ENCODE measurements around the gene SMYD2. TPM values are rescaled to one million over a fixed set of nuclear protein-coding genes. Genes with fewer than 3 reads are reported as not detected.

Gene SMYD2
- total and polyA plus RNA-seq, 2 donors (not counting 1 experiment from before 2014, with no cell fraction given): 23.3 to 39.2 TPM

GRCh38 chr1:214317734-214318133 is 36.8 kb downstream of the SMYD2 start:
- Histone ChIP-seq H4K20me1 (ENCODE audit: control insufficient read depth, extremely low read depth, insufficient read depth, low read length) (no peaks in the 10 kb centered on the region), H3K9ac (ENCODE audit: insufficient read depth, low read length) (no peak overlapping the region), H3K4me2 (ENCODE audit: extremely low read depth, insufficient read depth, low read length) (no peak overlapping the region), H2AFZ (ENCODE audit: low read length) (no peak overlapping the region), H3K27ac (ENCODE audit: insufficient read depth, low read length) (no peak overlapping the region), H3K4me3 (replicated peaks in 1 of 4; ENCODE audit: control extremely low read depth in 1 of 4, insufficient read depth in 1 of 4, low read depth in 3 of 4, low read length in 4 of 4) (no peak overlapping the region), H3K79me2 (ENCODE audit: control insufficient read depth, insufficient read depth, low read length) (no peaks in the 10 kb centered on the region), H3K4me1 (ENCODE audit: control insufficient read depth, extremely low read depth, insufficient read depth, low read length) (peaks cover 2% of the 10 kb centered on the region), H3K9me3 (ENCODE audit: control insufficient read depth, insufficient read depth, low read depth, low read length) (no peaks in the 10 kb centered on the region), H3K36me3 (ENCODE audit: control insufficient read depth, insufficient read depth, low read length) (no peaks in the 10 kb centered on the region), H3K27me3 (ENCODE audit: control insufficient read depth, insufficient read depth, low read length) (no peaks in the 10 kb centered on the region)
- TF ChIP-seq, protein P1, sequence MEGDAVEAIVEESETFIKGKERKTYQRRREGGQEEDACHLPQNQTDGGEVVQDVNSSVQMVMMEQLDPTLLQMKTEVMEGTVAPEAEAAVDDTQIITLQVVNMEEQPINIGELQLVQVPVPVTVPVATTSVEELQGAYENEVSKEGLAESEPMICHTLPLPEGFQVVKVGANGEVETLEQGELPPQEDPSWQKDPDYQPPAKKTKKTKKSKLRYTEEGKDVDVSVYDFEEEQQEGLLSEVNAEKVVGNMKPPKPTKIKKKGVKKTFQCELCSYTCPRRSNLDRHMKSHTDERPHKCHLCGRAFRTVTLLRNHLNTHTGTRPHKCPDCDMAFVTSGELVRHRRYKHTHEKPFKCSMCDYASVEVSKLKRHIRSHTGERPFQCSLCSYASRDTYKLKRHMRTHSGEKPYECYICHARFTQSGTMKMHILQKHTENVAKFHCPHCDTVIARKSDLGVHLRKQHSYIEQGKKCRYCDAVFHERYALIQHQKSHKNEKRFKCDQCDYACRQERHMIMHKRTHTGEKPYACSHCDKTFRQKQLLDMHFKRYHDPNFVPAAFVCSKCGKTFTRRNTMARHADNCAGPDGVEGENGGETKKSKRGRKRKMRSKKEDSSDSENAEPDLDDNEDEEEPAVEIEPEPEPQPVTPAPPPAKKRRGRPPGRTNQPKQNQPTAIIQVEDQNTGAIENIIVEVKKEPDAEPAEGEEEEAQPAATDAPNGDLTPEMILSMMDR (conservative IDR thresholded peaks at IDR 0.05 in 1 of 2, IDR thresholded peaks at IDR 0.05 in 1 of 2; ENCODE audit: low read depth in 1 of 2, low read length in 2 of 2): peak; percentile 6 to 19
- TF ChIP-seq EZH2 (IDR thresholded peaks at IDR 0.05; ENCODE audit: low read length, missing control alignments): no peak
- DNase-seq (ENCODE audit: low read depth in 2 of 2): no peak

DNA sequence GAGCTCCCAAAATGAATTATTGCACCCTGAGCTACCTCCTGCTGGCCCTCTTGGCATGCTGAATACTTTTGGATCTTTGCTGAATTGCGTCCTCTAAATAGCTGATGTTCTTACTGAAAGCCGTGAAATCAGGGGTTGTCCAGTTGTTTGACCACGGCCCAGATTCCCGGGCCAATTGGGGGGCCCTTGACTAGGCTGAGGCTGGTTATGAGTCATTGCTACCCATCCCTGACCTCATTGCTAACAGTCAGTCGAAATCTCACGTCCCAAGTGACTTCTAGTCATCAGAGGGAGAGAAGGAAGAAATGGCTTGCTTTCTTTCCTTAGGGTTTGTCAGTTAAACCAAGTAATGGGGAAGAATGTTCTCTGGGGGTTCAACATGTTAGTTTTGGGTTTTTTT is 37.4 kb downstream of the SMYD2 start:
- no peak overlapping the region for H3K9ac ChIP-seq (ENCODE audit: insufficient read depth, low read length)
- DNase-seq (ENCODE audit: low read depth in 2 of 2): peak in 1 of 2 donors; percentile 26
- H3K9me3 ChIP-seq (ENCODE audit: control insufficient read depth, insufficient read depth, low read depth, low read length): no peaks in the 10 kb centered on the region
- H3K36me3 ChIP-seq (ENCODE audit: control insufficient read depth, insufficient read depth, low read length): no peaks in the 10 kb centered on the region
- no peaks in the 10 kb centered on the region for H4K20me1 ChIP-seq (ENCODE audit: control insufficient read depth, extremely low read depth, insufficient read depth, low read length)
- no peaks in the 10 kb centered on the region for H3K27me3 ChIP-seq (ENCODE audit: control insufficient read depth, insufficient read depth, low read length)
- no peak overlapping the region for H3K27ac ChIP-seq (ENCODE audit: insufficient read depth, low read length)
- H3K4me2 ChIP-seq (ENCODE audit: extremely low read depth, insufficient read depth, low read length): no peak overlapping the region
- H3K4me1 ChIP-seq (ENCODE audit: control insufficient read depth, extremely low read depth, insufficient read depth, low read length): peaks cover 2% of the 10 kb centered on the region
- no peak overlapping the region for H2AFZ ChIP-seq (ENCODE audit: low read length)
- no peak overlapping the region for H3K4me3 ChIP-seq (replicated peaks in 1 of 4; ENCODE audit: control extremely low read depth in 1 of 4, insufficient read depth in 1 of 4, low read depth in 3 of 4, low read length in 4 of 4)
- H3K79me2 ChIP-seq (ENCODE audit: control insufficient read depth, insufficient read depth, low read length): no peaks in the 10 kb centered on the region
- TF ChIP-seq EZH2 (IDR thresholded peaks at IDR 0.05; ENCODE audit: low read length, missing control alignments): no peak
- TF ChIP-seq, protein P1 (conservative IDR thresholded peaks at IDR 0.05 in 1 of 2, IDR thresholded peaks at IDR 0.05 in 1 of 2; ENCODE audit: low read depth in 1 of 2, low read length in 2 of 2): no peak

GRCh38 chr1:214318956-214319736 is 38.2 kb downstream of the SMYD2 start:
- Histone ChIP-seq H3K27ac (ENCODE audit: insufficient read depth, low read length) (no peak overlapping the region), H4K20me1 (ENCODE audit: control insufficient read depth, extremely low read depth, insufficient read depth, low read length) (no peaks in the 10 kb centered on the region), H3K4me3 (replicated peaks in 1 of 4; ENCODE audit: control extremely low read depth in 1 of 4, insufficient read depth in 1 of 4, low read depth in 3 of 4, low read length in 4 of 4) (no peak overlapping the region), H2AFZ (ENCODE audit: low read length) (no peak overlapping the region), H3K4me1 (ENCODE audit: control insufficient read depth, extremely low read depth, insufficient read depth, low read length) (peaks cover 2% of the 10 kb centered on the region), H3K79me2 (ENCODE audit: control insufficient read depth, insufficient read depth, low read length) (no peaks in the 10 kb centered on the region), H3K9ac (ENCODE audit: insufficient read depth, low read length) (no peak overlapping the region), H3K27me3 (ENCODE audit: control insufficient read depth, insufficient read depth, low read length) (no peaks in the 10 kb centered on the region), H3K36me3 (ENCODE audit: control insufficient read depth, insufficient read depth, low read length) (no peaks in the 10 kb centered on the region), H3K4me2 (ENCODE audit: extremely low read depth, insufficient read depth, low read length) (no peak overlapping the region), H3K9me3 (ENCODE audit: control insufficient read depth, insufficient read depth, low read depth, low read length) (no peaks in the 10 kb centered on the region)
- DNase-seq (ENCODE audit: low read depth in 2 of 2): no peak
- TF ChIP-seq, protein P1 (conservative IDR thresholded peaks at IDR 0.05 in 1 of 2, IDR thresholded peaks at IDR 0.05 in 1 of 2; ENCODE audit: low read depth in 1 of 2, low read length in 2 of 2): no peak
- TF ChIP-seq EZH2 (IDR thresholded peaks at IDR 0.05; ENCODE audit: low read length, missing control alignments): no peak
